Breast epithelium (tissue), 3 donors: Measurements from ENCODE around the gene SHH.

Experiments used
- CTCF ChIP-seq, 3 donors: fragments of 450-650 bp; IDR thresholded peaks; one replicate each; pipeline ENCODE4 v1.5.1; 2016 to 2017; ENCODE audit warnings: antibody characterized with exemption in 3 of 3, mild to moderate bottlenecking in 3 of 3, moderate library complexity in 3 of 3
- POLR2A ChIP-seq: fragments of 450-650 bp; IDR thresholded peaks from one replicate; pipeline ENCODE4 v1.6.1; 2016; ENCODE audit warnings: antibody characterized with exemption, mild to moderate bottlenecking, moderate library complexity

GRCh38 chr7:155860461-155860839, 48.2 kb upstream of the SHH start:
- TF ChIP-seq CTCF (IDR thresholded peaks at IDR 0.05) (no peak), POLR2A (no peak)
